Measurements from ENCODE around the gene PNPO.

DNA sequence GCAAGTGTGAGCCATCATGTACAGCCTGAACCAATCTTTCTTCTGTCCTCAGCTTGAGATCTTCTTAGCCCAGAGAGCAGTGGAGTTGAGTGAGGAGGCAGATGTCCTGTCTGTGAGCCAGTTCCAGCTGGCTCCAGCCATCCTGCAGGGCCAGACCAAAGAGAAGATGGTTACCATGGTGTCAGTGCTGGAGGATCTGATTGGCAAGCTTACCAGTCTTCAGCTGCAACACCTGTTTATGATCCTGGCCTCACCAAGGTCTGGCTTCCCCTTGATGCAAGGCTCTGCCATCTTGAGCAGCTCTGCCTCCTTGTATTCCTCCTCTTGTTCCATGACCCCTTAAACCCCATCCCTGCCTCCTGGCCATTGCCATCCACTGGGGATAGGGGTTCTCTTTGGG is 39.2 kb downstream of the PNPO start:
- TF ChIP-seq CTCF (conservative IDR thresholded peaks at IDR 0.05; ENCODE audit: low read length) (no peak), EZH2phosphoT487 (IDR thresholded peaks at IDR 0.05; ENCODE audit: borderline replicate concordance) (no peak)

All from Loucy (cell line).